SU-DHL-6 (cell line): ENCODE measurements around the gene RANBP17.

ENCODE experiments used
- EZH2phosphoT487 ChIP-seq: fragments of 200-600 bp; sonication (generic), shearing (Covaris generic); conservative IDR thresholded peaks from 2 replicates; pipeline ENCODE4 v1.6.1; 2018; ENCODE audit warnings: mild to moderate bottlenecking, antibody characterized with exemption, low read length, moderate library complexity, mixed read lengths
- TF ChIP-seq, protein P1 (sequence below): fragments of 200-600 bp; sonication (generic); IDR thresholded peaks from one replicate; pipeline ENCODE4 v1.5.1; 2017; ENCODE audit warnings: antibody characterized with exemption, mild to moderate bottlenecking, low read length, moderate library complexity; ENCODE audit not compliant: insufficient read depth, poor library complexity, severe bottlenecking

DNA sequence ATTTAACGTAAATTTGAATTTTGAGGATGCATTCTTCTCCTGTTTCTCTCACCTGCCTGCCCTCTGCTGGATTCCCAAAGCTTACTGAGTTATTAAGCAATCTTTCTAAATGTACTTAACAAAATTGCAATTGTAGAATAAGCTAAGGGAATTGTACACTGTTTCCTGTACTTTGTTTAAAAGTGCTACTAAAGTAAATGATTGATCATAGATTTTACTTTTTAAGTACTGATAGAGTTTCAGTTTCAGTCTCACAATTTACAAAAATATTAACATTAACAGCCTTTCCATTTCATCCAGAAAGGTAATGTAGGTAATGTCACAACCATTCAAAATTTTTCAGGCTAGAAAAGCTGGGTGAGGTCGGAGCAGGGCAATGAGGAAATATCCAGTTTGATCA is 4.8 kb upstream of the RANBP17 start:
- TF ChIP-seq, protein P1, sequence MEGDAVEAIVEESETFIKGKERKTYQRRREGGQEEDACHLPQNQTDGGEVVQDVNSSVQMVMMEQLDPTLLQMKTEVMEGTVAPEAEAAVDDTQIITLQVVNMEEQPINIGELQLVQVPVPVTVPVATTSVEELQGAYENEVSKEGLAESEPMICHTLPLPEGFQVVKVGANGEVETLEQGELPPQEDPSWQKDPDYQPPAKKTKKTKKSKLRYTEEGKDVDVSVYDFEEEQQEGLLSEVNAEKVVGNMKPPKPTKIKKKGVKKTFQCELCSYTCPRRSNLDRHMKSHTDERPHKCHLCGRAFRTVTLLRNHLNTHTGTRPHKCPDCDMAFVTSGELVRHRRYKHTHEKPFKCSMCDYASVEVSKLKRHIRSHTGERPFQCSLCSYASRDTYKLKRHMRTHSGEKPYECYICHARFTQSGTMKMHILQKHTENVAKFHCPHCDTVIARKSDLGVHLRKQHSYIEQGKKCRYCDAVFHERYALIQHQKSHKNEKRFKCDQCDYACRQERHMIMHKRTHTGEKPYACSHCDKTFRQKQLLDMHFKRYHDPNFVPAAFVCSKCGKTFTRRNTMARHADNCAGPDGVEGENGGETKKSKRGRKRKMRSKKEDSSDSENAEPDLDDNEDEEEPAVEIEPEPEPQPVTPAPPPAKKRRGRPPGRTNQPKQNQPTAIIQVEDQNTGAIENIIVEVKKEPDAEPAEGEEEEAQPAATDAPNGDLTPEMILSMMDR, result no peak
- no peak for TF ChIP-seq EZH2phosphoT487
